Esophagus squamous epithelium (tissue), 4 donors: ENCODE data around the gene PRODH2.

Source experiments
- CTCF ChIP-seq, 6 experiments: fragments of 450-650 bp in 4 of 6; fragments of 200-600 bp in 2 of 6; sonication (generic) in 2 of 6; IDR thresholded peaks; one replicate each; pipeline ENCODE4 v1.5.1; 2016 to 2019; ENCODE audit warnings: antibody characterized with exemption in 6 of 6, mild to moderate bottlenecking in 4 of 6, moderate library complexity in 4 of 6
- POLR2A ChIP-seq, 4 donors: fragments of 450-650 bp; IDR thresholded peaks; one replicate each; pipeline ENCODE4 v1.6.1; 2017; ENCODE audit warnings: antibody characterized with exemption in 4 of 4, mild to moderate bottlenecking in 4 of 4, moderate library complexity in 3 of 4

DNA sequence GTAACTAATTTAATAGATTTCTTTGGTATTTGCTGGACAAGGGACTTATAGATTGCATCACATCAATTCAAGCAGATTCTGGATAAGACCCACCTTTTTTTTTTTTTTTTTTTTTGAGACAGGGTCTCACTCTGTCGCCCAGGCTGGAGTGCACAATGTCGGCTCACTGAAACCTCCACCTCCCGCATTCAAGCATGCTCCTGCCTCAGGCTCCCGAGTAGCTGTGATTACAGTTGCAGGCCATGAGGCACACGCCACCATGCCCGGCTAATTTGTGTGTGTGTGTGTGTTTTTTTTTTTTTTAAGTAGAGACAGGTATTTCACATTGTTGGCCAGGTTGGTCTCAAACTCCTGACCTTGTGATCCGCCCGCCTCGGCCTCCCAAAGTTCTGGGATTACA is 4.2 kb upstream of the PRODH2 start:
- TF ChIP-seq CTCF (IDR thresholded peaks at IDR 0.05) (no peak), POLR2A (IDR thresholded peaks at IDR 0.05) (no peak)
